HUES6 (cell line): ENCODE results near the gene SUPT20H.
A peak's percentile ranks its signal among the peaks of the same experiment; 100 is the strongest.

ENCODE experiments used
- H3K27ac ChIP-seq: 2 replicates; pipeline ENCODE4 v1.7.0; 2013; ENCODE audit warnings: low read depth, mild to moderate bottlenecking, low read length, inconsistent platforms
- H3K27me3 ChIP-seq: 2 replicates; pipeline ENCODE4 v1.6.1; 2013; ENCODE audit warnings: low read length; ENCODE audit not compliant: control insufficient read depth, insufficient read depth
- H3K36me3 ChIP-seq: 2 replicates; pipeline ENCODE4 v1.6.1; 2013; ENCODE audit warnings: low read length; ENCODE audit not compliant: control insufficient read depth, insufficient read depth
- H3K4me1 ChIP-seq: 2 replicates; pipeline ENCODE4 v1.6.1; 2013; ENCODE audit warnings: low read length; ENCODE audit not compliant: control insufficient read depth, insufficient read depth
- H3K4me3 ChIP-seq: 2 replicates; pipeline ENCODE4 v1.5.1; 2013; ENCODE audit warnings: low read depth, low read length
- H3K9ac ChIP-seq: one replicate; pipeline ENCODE4 v1.6.1; 2013; ENCODE audit warnings: mild to moderate bottlenecking, low read length
- H3K9me3 ChIP-seq: 2 replicates; pipeline ENCODE4 v1.6.1; 2013; ENCODE audit warnings: low read depth, low read length; ENCODE audit not compliant: control insufficient read depth, insufficient read depth

Gene SUPT20H

DNA sequence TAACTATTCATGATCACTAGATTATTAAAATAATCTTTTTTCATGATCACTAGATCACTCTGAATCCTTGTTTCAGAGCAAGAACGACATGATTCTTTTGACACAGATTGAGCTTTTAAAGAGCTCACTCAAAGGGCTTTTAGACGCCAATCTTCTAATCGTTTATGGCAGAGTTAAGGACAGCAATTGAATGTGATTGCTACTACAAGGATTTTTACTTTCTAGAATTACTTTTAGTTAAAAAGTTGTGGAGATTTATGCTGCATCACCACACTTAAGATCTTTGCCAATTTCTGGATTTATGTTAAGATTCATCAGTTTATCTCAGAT is 57.6 kb downstream of the SUPT20H start:
- Histone ChIP-seq H3K27me3 (no peaks in the 10 kb centered on the region), H3K4me3 (peak overlapping the region; percentile 99), H3K36me3 (peaks cover 42% of the 10 kb centered on the region), H3K4me1 (peaks cover 6% of the 10 kb centered on the region; the same call in 1 of the 2 replicates), H3K9ac (peak overlapping the region; percentile 100), H3K9me3 (no peaks in the 10 kb centered on the region), H3K27ac (peak overlapping the region; percentile 95; the same call in 1 of the 2 replicates)

DNA sequence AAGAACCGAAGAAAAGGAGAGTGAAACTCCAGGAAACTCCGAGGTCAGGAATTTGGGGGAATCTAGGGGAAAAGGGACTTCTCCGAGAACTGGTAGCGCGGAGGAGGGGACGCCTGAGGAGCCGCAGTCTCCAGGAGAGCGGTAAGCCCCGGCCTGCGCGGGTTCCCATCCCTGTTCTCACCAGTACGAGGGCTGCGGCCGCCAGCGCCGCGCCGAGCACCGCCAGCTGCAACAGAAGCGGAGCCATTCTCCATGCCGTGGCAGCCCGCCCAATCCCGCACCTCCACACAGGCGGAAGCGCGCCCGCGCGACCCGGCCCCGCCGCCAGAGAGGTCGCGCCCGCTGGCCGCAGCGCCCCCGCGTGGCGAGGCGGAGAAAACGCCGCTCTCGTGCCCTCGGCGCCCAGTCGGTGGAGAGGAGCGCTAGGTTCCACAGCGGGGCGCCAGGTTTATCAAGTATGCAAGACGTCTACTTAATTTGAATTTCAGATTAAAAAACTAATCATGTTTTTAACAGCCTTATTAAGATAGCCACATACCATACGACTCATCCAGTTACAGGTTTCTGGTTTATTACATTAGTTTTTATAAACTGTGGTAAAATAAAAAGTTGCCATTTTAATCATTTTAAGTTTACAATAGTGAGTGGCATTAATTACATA is 60.3 kb downstream of the SUPT20H start, which contains the start of gene ALG5:
ALG5 (minus strand) TSS at position 287 of the 661 bp plus-strand sequence; CDS start at position 247, 40 bp downstream.
- Histone ChIP-seq H3K27ac (peak within 1 kb of the TSS; percentile 95), H3K4me3 (peak within 1 kb of the TSS; percentile 99), H3K4me1 (peaks cover 6% of the 10 kb centered on the region; the same call in 1 of the 2 replicates), H3K9me3 (no peaks in the 10 kb centered on the region), H3K27me3 (no peaks in the 10 kb centered on the region), H3K36me3 (peaks cover 25% of the 10 kb centered on the region), H3K9ac (peak within 1 kb of the TSS; percentile 100)

DNA sequence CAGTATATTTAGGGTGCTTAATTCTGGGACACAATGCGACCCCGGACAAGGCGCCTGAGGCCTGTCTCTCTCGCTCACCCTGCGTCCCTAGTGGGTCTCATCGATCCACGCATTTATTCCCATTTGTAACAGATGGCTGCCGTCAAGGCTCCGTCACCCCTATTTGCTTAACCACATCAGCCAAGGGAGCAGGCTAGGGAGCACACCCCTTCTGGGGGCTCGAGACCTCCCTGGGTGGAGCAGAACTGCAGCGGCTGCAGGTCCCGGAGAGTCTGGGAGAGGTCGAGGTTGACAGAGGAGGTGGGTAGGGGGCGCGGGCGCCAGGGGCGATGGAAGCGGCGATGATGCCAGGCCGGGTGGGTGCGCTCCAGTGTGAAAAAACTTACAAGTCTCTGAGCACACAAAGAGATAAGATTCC is 60.9 kb downstream of the SUPT20H start:
- Histone ChIP-seq H3K4me1 (peaks cover 6% of the 10 kb centered on the region; the same call in 1 of the 2 replicates), H3K27me3 (no peaks in the 10 kb centered on the region), H3K9ac (peak overlapping the region; percentile 93), H3K4me3 (peak overlapping the region; percentile 99), H3K9me3 (no peaks in the 10 kb centered on the region), H3K27ac (peak overlapping the region; percentile 77; the same call in 1 of the 2 replicates), H3K36me3 (peaks cover 26% of the 10 kb centered on the region)

DNA sequence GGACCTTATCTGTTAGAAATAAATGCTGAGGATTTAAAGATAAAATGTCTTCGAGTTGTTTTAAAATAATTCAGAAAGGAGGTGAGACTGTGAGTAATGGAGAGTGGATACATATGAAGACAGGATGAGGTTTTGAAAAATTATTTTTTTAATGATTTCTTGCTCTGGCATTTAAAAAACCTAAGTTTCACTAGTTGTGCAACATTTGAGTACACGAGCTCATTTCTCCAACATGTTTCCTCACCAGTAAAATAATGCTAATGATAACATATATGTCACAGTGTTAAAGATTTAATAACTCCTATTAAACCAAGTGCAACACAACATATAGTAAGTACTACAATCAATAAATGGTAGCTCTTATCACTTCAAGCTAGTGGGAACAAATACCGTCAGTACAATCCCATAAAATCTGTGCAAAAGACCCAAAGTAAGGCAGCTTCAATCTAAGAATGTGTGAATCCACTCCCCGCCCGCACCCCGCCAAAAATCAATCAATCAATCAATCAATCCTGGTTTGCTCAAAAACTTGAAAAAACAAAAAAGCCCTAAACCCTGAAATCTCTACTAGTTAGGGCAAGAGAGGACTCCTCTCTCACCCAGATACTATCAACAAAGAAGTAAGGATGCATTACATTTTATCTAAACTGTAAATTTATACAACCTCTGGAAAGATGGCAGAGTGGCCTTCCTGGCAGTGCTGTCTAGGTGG is 61.6 kb downstream of the SUPT20H start:
- H3K36me3 ChIP-seq, result peaks cover 26% of the 10 kb centered on the region
- H3K4me1 ChIP-seq, result peaks cover 6% of the 10 kb centered on the region; the same call in 1 of the 2 replicates
- no peaks in the 10 kb centered on the region for H3K27me3 ChIP-seq
- peak overlapping the region; percentile 93 for H3K9ac ChIP-seq
- peak overlapping the region; percentile 99 for H3K4me3 ChIP-seq
- H3K9me3 ChIP-seq, result no peaks in the 10 kb centered on the region
- no peak overlapping the region for H3K27ac ChIP-seq

DNA sequence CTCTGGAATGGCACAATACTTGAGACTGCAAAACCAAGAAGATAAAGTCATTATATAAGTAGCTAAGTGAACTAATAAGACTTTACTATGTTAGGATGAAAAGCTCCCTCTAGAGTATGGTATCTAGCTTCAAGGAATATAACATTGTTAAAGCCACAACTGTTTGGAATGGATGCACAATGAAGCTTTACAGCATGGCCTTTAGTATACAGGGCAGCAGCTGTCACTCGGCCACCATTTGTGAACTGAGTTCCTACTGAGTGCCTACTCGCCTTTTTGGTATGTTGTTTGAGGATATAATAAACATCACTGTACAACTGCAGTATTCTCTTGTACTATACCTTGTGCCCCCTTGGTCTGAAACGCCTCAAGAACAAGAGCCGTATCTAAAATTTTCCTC is 67.1 kb downstream of the SUPT20H start:
- H3K9me3 ChIP-seq, result no peaks in the 10 kb centered on the region
- no peak overlapping the region for H3K9ac ChIP-seq
- no peaks in the 10 kb centered on the region for H3K4me1 ChIP-seq
- H3K27ac ChIP-seq, result no peak overlapping the region
- no peak overlapping the region for H3K4me3 ChIP-seq
- no peaks in the 10 kb centered on the region for H3K27me3 ChIP-seq
- peaks cover 77% of the 10 kb centered on the region for H3K36me3 ChIP-seq

DNA sequence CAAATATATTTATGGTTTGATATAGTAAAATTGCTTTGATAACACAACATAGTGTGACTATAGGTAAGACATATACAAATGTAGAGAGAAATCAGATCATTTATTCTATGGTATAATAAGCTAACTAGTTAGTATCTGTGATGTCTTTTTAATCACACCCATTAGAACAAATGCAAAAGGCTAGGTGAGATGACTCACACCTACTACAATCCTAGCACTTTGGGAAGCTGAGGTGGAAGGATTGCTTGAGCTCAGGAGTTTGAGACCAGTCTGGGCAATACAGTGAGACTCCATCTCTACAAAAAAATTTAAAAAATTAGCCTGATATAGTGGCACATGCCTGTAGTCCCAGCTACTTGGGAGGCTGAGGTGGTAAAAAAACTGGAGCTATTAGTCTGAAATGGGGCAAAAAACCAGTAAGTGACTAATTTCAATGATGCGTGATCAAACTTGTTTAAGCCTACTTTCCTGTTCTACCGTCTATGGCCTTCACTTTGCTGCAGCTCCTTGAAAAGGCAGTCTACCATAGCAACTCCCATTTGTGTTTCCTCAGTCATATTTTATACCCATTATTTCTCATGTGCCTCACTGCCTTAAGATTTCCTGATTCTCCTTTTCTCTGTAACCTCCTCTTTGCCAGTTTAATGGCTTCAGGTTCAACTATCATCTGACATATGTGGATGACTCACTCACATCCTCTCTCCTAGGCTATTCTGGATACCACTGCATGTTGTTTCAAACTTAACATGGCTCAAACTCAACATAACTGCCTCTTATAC is 72.8 kb downstream of the SUPT20H start:
- no peak overlapping the region for H3K27ac ChIP-seq

DNA sequence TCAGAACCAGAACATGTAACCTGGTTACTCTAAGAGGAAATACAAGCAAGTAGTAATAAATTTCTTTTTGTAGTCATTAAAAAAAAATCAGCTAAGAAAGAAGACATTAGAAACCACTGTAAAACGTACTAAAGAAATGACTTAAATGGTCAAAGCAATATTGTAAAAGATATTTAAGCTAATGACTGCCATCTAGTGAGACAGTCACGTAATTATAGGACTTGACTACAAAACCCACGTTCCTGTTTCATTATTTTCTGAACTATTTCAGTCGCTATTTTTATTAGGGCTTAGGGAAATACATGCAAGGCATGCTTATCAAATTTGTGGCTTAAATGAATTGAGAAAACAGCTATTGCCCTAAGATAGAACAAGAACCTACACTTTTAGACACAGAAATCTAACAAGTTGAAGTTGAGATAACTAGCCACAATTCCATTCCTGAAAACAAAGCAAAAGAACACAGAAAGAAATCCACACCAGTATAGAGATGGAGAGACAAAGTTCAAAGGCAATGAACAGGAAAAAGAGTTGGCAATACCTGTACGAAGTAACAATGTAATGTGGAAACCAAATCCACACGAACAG is 78.2 kb downstream of the SUPT20H start:
- Histone ChIP-seq H3K27me3 (no peaks in the 10 kb centered on the region), H3K36me3 (peaks cover 62% of the 10 kb centered on the region), H3K4me1 (no peaks in the 10 kb centered on the region), H3K9ac (no peak overlapping the region), H3K9me3 (no peaks in the 10 kb centered on the region), H3K27ac (no peak overlapping the region), H3K4me3 (no peak overlapping the region)

More for the DNA sequence above, 72.8 kb downstream of the SUPT20H start:
- no peaks in the 10 kb centered on the region for H3K27me3 ChIP-seq
- no peak overlapping the region for H3K9ac ChIP-seq
- no peak overlapping the region for H3K4me3 ChIP-seq
- no peaks in the 10 kb centered on the region for H3K4me1 ChIP-seq
- H3K36me3 ChIP-seq, result peaks cover 93% of the 10 kb centered on the region
- H3K9me3 ChIP-seq, result no peaks in the 10 kb centered on the region

DNA sequence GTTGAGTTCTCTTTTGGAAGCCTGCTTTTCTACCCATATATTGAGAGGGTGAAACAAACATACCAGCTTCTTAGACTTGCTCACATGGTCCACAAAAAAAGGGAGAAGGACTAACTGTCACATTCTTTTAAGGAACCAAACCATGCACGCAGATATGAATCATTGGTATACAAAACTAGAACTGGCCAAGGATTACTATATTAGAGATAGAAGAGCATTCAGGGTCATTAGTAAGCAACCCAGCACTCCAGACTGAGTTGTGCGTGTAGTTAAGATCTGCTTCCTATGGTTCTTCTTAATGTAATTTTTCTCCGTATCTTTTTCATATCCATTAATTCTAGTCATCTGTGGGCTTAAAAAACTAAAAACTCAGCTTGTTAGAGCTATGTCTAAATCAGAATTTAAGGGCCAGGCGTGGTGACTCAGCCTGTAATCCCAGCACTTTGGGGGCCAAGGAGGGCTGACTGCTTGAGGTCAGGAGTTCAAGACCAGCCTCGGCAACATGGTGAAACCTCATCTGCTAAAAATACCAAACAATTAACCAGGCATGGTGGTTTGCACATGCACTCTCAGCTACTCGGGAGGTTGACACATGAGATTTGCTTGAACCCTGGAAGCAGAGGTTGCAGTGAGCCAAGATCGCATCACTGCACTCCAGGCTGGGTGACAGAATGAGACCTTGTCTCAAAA is 80.0 kb downstream of the SUPT20H start:
- Histone ChIP-seq H3K27ac (no peak overlapping the region), H3K4me3 (no peak overlapping the region), H3K36me3 (peaks cover 61% of the 10 kb centered on the region), H3K9me3 (peaks cover 9% of the 10 kb centered on the region; the same call in 1 of the 2 replicates), H3K27me3 (no peaks in the 10 kb centered on the region), H3K4me1 (no peaks in the 10 kb centered on the region), H3K9ac (no peak overlapping the region)

DNA sequence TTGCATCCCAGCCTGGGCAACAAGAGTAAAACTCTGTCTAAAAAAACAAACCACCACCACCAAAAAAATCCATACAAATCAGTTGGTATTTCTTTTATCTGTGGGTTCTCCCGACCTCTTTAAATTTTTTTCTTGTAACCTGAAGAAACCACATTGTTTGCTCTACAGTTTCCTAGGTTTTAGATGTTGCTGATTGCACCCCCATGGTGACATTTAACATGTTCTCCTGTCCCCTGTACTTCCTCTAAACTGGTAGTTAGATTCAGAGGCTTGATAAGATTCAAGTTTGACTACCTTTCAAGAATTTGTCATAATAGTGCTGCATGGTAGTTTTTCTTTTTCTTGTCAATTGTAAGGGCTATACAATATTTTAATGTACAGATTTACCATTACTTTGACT is 84.3 kb downstream of the SUPT20H start:
- H3K36me3 ChIP-seq, result peaks cover 57% of the 10 kb centered on the region
- H3K4me3 ChIP-seq, result no peak overlapping the region
- no peak overlapping the region for H3K9ac ChIP-seq

DNA sequence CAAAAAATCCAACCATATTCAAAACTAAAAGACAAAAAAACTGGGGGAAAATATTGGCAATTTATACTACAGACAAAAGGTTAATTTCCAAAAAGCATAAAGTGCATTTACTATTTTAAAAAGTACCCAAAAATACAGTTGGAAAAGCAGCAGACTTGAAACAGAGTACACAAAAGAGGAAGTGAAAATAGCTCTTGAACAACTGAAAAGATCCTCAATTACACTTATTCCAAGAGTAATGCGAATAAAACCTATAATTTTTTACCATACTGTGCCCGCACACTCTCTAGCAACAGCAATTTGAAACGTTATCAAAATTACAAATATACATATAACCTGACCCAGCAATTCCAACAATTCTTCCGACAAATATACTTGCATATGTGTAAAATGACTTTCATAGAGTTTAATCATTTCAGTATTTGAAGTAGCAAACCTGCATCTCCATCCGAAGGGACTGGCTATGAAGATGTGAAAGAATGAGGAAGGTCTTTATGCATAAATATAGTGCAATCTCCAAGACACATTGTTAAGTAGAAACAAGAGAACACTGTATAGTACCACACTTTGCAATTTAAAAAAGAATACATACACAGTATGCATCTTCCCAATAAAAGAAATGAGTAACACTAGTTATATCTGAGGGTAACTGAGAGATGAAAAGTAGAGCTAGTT is 85.7 kb downstream of the SUPT20H start:
- H3K9me3 ChIP-seq, result peaks cover 9% of the 10 kb centered on the region; the same call in 1 of the 2 replicates
- H3K27ac ChIP-seq, result no peak overlapping the region
- no peak overlapping the region for H3K9ac ChIP-seq
- no peaks in the 10 kb centered on the region for H3K4me1 ChIP-seq
- H3K36me3 ChIP-seq, result peaks cover 53% of the 10 kb centered on the region
- no peak overlapping the region for H3K4me3 ChIP-seq
- H3K27me3 ChIP-seq, result no peaks in the 10 kb centered on the region

More for the DNA sequence above, 84.3 kb downstream of the SUPT20H start:
- Histone ChIP-seq H3K4me1 (no peaks in the 10 kb centered on the region), H3K27me3 (no peaks in the 10 kb centered on the region), H3K27ac (no peak overlapping the region), H3K9me3 (peaks cover 9% of the 10 kb centered on the region; the same call in 1 of the 2 replicates)
